H1 (cell line): ENCODE measurements around the gene PROZ. TPM values are rescaled to one million over a fixed set of nuclear protein-coding genes. Genes with fewer than 3 reads are reported as not detected.

ENCODE experiments used
- CTCF ChIA-PET: fragments of 300-600 bp; sonication (Branson Sonifier 250); formaldehyde crosslinking; loops from one replicate; lab custom pipeline; 2021; ENCODE audit not compliant: partially characterized antibody; lab: Charles Lee
- POLR2A ChIA-PET: fragments of 300-600 bp; sonication (Branson Sonifier 250); formaldehyde crosslinking; loops from one replicate; lab custom pipeline; 2021; ENCODE audit warnings: inconsistent platforms; ENCODE audit not compliant: partially characterized antibody; lab: Charles Lee
- DNase-seq, 2 experiments: peaks; one replicate each; pipeline versions ENCODE4 v3.0.0 to v3.0.0-alpha.2; 2010 to 2022; ENCODE audit warnings: low spot score in 2 of 2, low read depth in 1 of 2, mixed read lengths in 1 of 2
- FAIRE-seq: peaks from 2 replicates; lab custom pipeline; 2011; peaks lifted over from hg19 to GRCh38; lab: Jason Lieb, UNC
- H2AFZ ChIP-seq: 2 replicates; pipeline ENCODE4 v1.8.1; 2012; ENCODE audit warnings: low read length, inconsistent platforms
- H2AK5ac ChIP-seq: 2 replicates; pipeline ENCODE4 v1.6.1; 2013; ENCODE audit warnings: low read depth, low read length
- H2BK120ac ChIP-seq: replicated peaks from 2 replicates; pipeline ENCODE3; 2013; ENCODE audit warnings: low read depth, low read length, inconsistent platforms
- H2BK12ac ChIP-seq: 2 replicates; pipeline ENCODE4 v1.6.1; 2013; ENCODE audit warnings: low read depth, low read length
- H2BK15ac ChIP-seq: 2 replicates; pipeline ENCODE4 v1.6.1; 2013; ENCODE audit warnings: low read length
- H2BK20ac ChIP-seq: 2 replicates; pipeline ENCODE4 v1.6.1; 2013; ENCODE audit warnings: low read length
- H2BK5ac ChIP-seq: 2 replicates; pipeline ENCODE4 v1.6.1; 2013; ENCODE audit warnings: low read depth, low read length
- H3K14ac ChIP-seq: 2 replicates; pipeline ENCODE4 v1.6.1; 2013; ENCODE audit warnings: inconsistent platforms; ENCODE audit not compliant: insufficient read length
- H3K18ac ChIP-seq: 2 replicates; pipeline ENCODE4 v1.6.1; 2013; ENCODE audit warnings: low read length; ENCODE audit errors: extremely low read depth
- H3K23ac ChIP-seq: 2 replicates; pipeline ENCODE4 v1.6.1; 2013; ENCODE audit warnings: inconsistent platforms; ENCODE audit not compliant: insufficient read length
- H3K23me2 ChIP-seq: 2 replicates; pipeline ENCODE4 v1.6.1; 2013; ENCODE audit warnings: low read depth, low read length
- H3K27ac ChIP-seq: 2 replicates; pipeline ENCODE4 v1.6.1; 2011; ENCODE audit warnings: low read depth, low read length, inconsistent platforms
- H3K27me3 ChIP-seq, 4 experiments: replicated peaks in 1 of 4; 1 replicate in 1 of 4; 2 replicates in 3 of 4; pipeline versions ENCODE4 v1.6.1 to v1.8.1; 2011 to 2013; ENCODE audit warnings: low read length in 3 of 4, mild to moderate bottlenecking in 3 of 4, inconsistent platforms in 2 of 4, mixed read lengths in 2 of 4, moderate library complexity in 1 of 4; ENCODE audit not compliant: control insufficient read depth in 3 of 4, insufficient read depth in 3 of 4; ENCODE audit errors: extremely low read depth in 1 of 4
- H3K36me3 ChIP-seq, 4 experiments: 2 replicates each; pipeline versions ENCODE4 v1.6.1 to v1.8.1; 2011 to 2013; ENCODE audit warnings: mild to moderate bottlenecking in 4 of 4, low read length in 3 of 4, moderate library complexity in 2 of 4, control low read depth in 1 of 4, inconsistent platforms in 1 of 4; ENCODE audit not compliant: insufficient read depth in 4 of 4, control insufficient read depth in 2 of 4
- H3K4ac ChIP-seq: replicated peaks from 2 replicates; pipeline ENCODE3; 2013; ENCODE audit warnings: low read length, low read depth, mixed read lengths, inconsistent platforms; ENCODE audit not compliant: insufficient read length
- H3K4me1 ChIP-seq, 4 experiments: replicated peaks in 1 of 4; 1 replicate in 1 of 4; 2 replicates in 3 of 4; pipeline versions ENCODE4 v1.6.1 to v1.8.1; 2011 to 2013; ENCODE audit warnings: low read length in 3 of 4, inconsistent platforms in 2 of 4, mixed read lengths in 1 of 4; ENCODE audit not compliant: insufficient read depth in 4 of 4, control insufficient read depth in 3 of 4
- H3K4me2 ChIP-seq, 2 experiments: 2 replicates each; pipeline versions ENCODE4 v1.6.1 to v1.8.1; 2011 to 2013; ENCODE audit warnings: low read depth in 2 of 2, low read length in 2 of 2, control low read depth in 1 of 2, inconsistent platforms in 1 of 2, mild to moderate bottlenecking in 1 of 2; ENCODE audit not compliant: insufficient read depth in 1 of 2
- H3K4me3 ChIP-seq, 4 experiments: fragments of 200-600, 300-600 bp in 1 of 4; sonication (generic), shearing (Covaris generic), sonication (Bioruptor Twin) in 1 of 4; 2 replicates each; pipeline versions ENCODE4 v1.5.1 to v1.8.1; 2011 to 2016; ENCODE audit warnings: low read length in 4 of 4, low read depth in 3 of 4, control low read depth in 2 of 4, inconsistent platforms in 2 of 4, mild to moderate bottlenecking in 2 of 4, mixed read lengths in 1 of 4, moderate library complexity in 1 of 4; ENCODE audit not compliant: insufficient read depth in 2 of 4; ENCODE audit errors: extremely low read depth in 1 of 4
- H3K56ac ChIP-seq: replicated peaks from 2 replicates; pipeline ENCODE3; 2013; ENCODE audit warnings: low read depth, mild to moderate bottlenecking, mixed read lengths, low read length, inconsistent platforms; ENCODE audit not compliant: insufficient read length
- H3K79me1 ChIP-seq: 2 replicates; pipeline ENCODE4 v1.6.1; 2013; ENCODE audit warnings: low read depth, low read length, control low read depth
- H3K79me2 ChIP-seq, 2 experiments: 2 replicates each; pipeline versions ENCODE4 v1.6.1 to v1.8.1; 2012 to 2013; ENCODE audit warnings: low read length in 2 of 2, mild to moderate bottlenecking in 2 of 2, inconsistent platforms in 1 of 2; ENCODE audit not compliant: insufficient read depth in 2 of 2, control insufficient read depth in 1 of 2
- H3K9ac ChIP-seq, 4 experiments: replicated peaks in 1 of 4; 1 replicate in 1 of 4; 2 replicates in 3 of 4; pipeline versions ENCODE4 v1.6.1 to v1.8.1; 2011 to 2013; ENCODE audit warnings: low read depth in 3 of 4, low read length in 3 of 4, control low read depth in 2 of 4, mild to moderate bottlenecking in 2 of 4, moderate library complexity in 2 of 4, inconsistent platforms in 1 of 4; ENCODE audit errors: extremely low read depth in 1 of 4
- H3K9me3 ChIP-seq, 2 experiments: 2 replicates each; pipeline versions ENCODE4 v1.6.1 to v1.8.1; 2012 to 2013; ENCODE audit warnings: mild to moderate bottlenecking in 2 of 2, moderate library complexity in 2 of 2, control low read depth in 1 of 2, inconsistent platforms in 1 of 2, low read depth in 1 of 2, low read length in 1 of 2, mixed read lengths in 1 of 2; ENCODE audit not compliant: insufficient read depth in 2 of 2
- H4K20me1 ChIP-seq, 2 experiments: replicated peaks in 1 of 2; 2 replicates each; pipeline versions ENCODE3 to v1.8.1; 2011 to 2013; ENCODE audit warnings: inconsistent platforms in 2 of 2, low read length in 2 of 2, mild to moderate bottlenecking in 1 of 2; ENCODE audit not compliant: insufficient read depth in 2 of 2, control insufficient read depth in 1 of 2
- H4K5ac ChIP-seq: 2 replicates; pipeline ENCODE4 v1.6.1; 2013; ENCODE audit warnings: low read length, low read depth, mixed read lengths, inconsistent platforms; ENCODE audit not compliant: insufficient read length
- H4K8ac ChIP-seq: 2 replicates; pipeline ENCODE4 v1.8.0; 2013; ENCODE audit warnings: mild to moderate bottlenecking, moderate library complexity, low read length, inconsistent platforms; ENCODE audit not compliant: insufficient read depth; ENCODE audit errors: extremely low read depth
- H4K91ac ChIP-seq: replicated peaks from 2 replicates; pipeline ENCODE3; 2013; ENCODE audit warnings: low read length, mixed read lengths, inconsistent platforms; ENCODE audit not compliant: insufficient read length
- CHD1 ChIP-seq: IDR thresholded peaks from 2 replicates; pipeline ENCODE4 v1.6.1; 2012; ENCODE audit warnings: low read depth, low read length, improper control_type of control experiment
- FOSL1 ChIP-seq: IDR thresholded peaks from 2 replicates; pipeline ENCODE4 v1.6.1; 2011; ENCODE audit warnings: mild to moderate bottlenecking, low read depth, low read length, moderate library complexity; ENCODE audit not compliant: insufficient read depth
- MAFK ChIP-seq: IDR thresholded peaks from 2 replicates; pipeline ENCODE4 v1.6.1; 2012; ENCODE audit warnings: low read depth, mild to moderate bottlenecking, improper control_type of control experiment, low read length
- RNF2 ChIP-seq: fragments of 200-900, 300-1000 bp; sonication (generic); IDR thresholded peaks from 2 replicates; pipeline ENCODE4 v1.7.1; 2016; ENCODE audit warnings: borderline replicate concordance, low read depth, mild to moderate bottlenecking, antibody characterized with exemption, low read length; ENCODE audit not compliant: poor library complexity, severe bottlenecking; ENCODE audit errors: missing control alignments
- SIRT6 ChIP-seq: IDR thresholded peaks from one replicate; pipeline ENCODE4 v1.7.1; 2012; ENCODE audit warnings: low read length, inconsistent platforms
- WGBS, 2 experiments: shearing (Covaris generic) in 1 of 2; methylation state at CpG; one replicate each; pipeline versions ENCODE4 v1.1.6 to v1.1.7; 2013 to 2015; ENCODE audit warnings: low lambda C conversion rate in 2 of 2, mixed read lengths in 2 of 2, inconsistent platforms in 1 of 2, low coverage in 1 of 2, missing lambda C conversion rate in 1 of 2; ENCODE audit not compliant: insufficient replicate concordance in 2 of 2, insufficient coverage in 1 of 2, insufficient read length in 1 of 2; ENCODE audit errors: extremely low coverage in 1 of 2, missing lambda C conversion rate in 1 of 2; 5-methylcytosine and 5-hydroxymethylcytosine counted together
- polyA plus RNA-seq, 7 experiments: library from polyadenylated mRNA; depleted of rRNA in 3 of 7; stranded (reverse) in 5 of 7; unstranded in 2 of 7; fragments of >200 nt in 5 of 7; fragments of 200-250 nt in 2 of 7; gene quantifications; 1 replicate in 5 of 7; 2 replicates in 1 of 7; 4 replicates in 1 of 7; pipeline versions ENCODE4 v1.2.1 to v1.2.3, GENCODE V29; 2011 to 2013; ENCODE audit warnings: missing spikeins in 2 of 7, mixed read lengths in 2 of 7
- total RNA-seq: library from RNA; stranded (reverse); fragmentation: NEBNext Ultra II Directional; extraction: Animal tissue kit (Norgen Biotek cat#: 25700); gene quantifications from 2 replicates; pipeline ENCODE4 v1.2.1, GENCODE V29; 2021

Gene PROZ
- total and polyA plus RNA-seq, 2 of the 8 experiments (the other 6 are each of a cell fraction or from before 2014, with no cell fraction given), result not detected

- peak in 1 of 2 experiments; percentile 44 for DNase-seq
- H3K79me1 ChIP-seq, result no peaks in the 10 kb centered on the region
- H3K9ac ChIP-seq, result no peak overlapping the region
- H3K4me2 ChIP-seq, result no peak overlapping the region
- H3K14ac ChIP-seq, result no peak overlapping the region
- no peak overlapping the region for H3K56ac ChIP-seq
- H3K27me3 ChIP-seq, result peaks cover 7 to 22% (median 20%) of the 10 kb centered on the region in 4 experiments; a peak in 6 of 7 replicates
- no peak overlapping the region for H3K23ac ChIP-seq
- no peak overlapping the region for H4K8ac ChIP-seq
- H3K36me3 ChIP-seq, result no peaks in the 10 kb centered on the region
- ChIA-PET CTCF (interaction anchor here (1.3 to 3.5 kb wide), 3 partner anchors 24 to 115 kb away, joined by 4 to 14 read pairs (median 7); no protein-coding TSS in a partner anchor), POLR2A (interaction anchor here (1.0 to 1.3 kb wide), 2 partner anchors 35 to 65 kb away, joined by 3 read pairs; no protein-coding TSS in a partner anchor)
- no peaks in the 10 kb centered on the region for H3K9me3 ChIP-seq
- no peak overlapping the region for H2AFZ ChIP-seq
- H4K20me1 ChIP-seq, result no peaks in the 10 kb centered on the region
- H3K4me1 ChIP-seq, result peaks cover 0 to 10% (median 4%) of the 10 kb centered on the region in 4 experiments; a peak in 4 of 7 replicates
- H2BK20ac ChIP-seq, result no peak overlapping the region
- H2BK120ac ChIP-seq, result no peak overlapping the region
- H2BK5ac ChIP-seq, result no peak overlapping the region
- no peak overlapping the region for H3K4ac ChIP-seq
- TF ChIP-seq SIRT6 (no peak), RNF2 (no peak), CHD1 (no peak), MAFK (no peak), FOSL1 (no peak)
- H3K18ac ChIP-seq, result no peak overlapping the region
- H3K79me2 ChIP-seq, result no peaks in the 10 kb centered on the region
- no peak for FAIRE-seq
- H2AK5ac ChIP-seq, result no peak overlapping the region
- 88% methylated on average over 22 of the region's 31 CpGs; no CpG with 5 or more reads in 1 of the 2 experiments for WGBS, 2 experiments
- peaks cover 10% of the 10 kb centered on the region for H3K23me2 ChIP-seq
- H4K91ac ChIP-seq, result no peak overlapping the region
- H2BK15ac ChIP-seq, result no peak overlapping the region
- no peak overlapping the region for H4K5ac ChIP-seq
- no peak overlapping the region for H2BK12ac ChIP-seq
- H3K27ac ChIP-seq, result no peak overlapping the region
- no peak overlapping the region for H3K4me3 ChIP-seq
Observed at GRCh38 chr13:113150550-113151365, 7.7 kb upstream of the PROZ start.
